ENCODE results near the gene PACC1.

The PACC1 gene

DNA sequence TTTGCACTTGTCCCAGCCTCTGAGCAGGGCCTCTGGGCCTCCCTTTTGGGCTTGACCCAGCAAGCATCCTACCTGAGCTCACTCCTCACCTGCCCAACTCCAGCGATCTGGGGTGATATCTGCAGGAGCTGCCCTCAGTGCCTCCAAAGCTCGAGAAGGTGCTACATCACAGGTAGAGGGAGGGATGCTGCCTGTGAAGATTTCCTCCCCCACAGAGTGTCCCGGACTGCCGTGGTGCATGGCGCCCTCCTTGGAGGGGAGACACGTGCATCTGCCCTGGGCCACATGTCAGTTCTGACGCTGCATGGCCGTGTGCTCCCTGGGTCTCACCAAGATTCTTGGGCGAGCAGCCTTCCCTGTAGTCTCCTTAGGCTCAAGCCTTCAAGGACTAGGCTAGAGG lies 45.7 kb upstream of the PACC1 start:
- no peak for DNase-seq (ENCODE audit: low read depth in 1 of 2, low spot score in 1 of 2)
- TF ChIP-seq GABPA (IDR thresholded peaks at IDR 0.05; ENCODE audit: low read depth) (no peak), POLR2AphosphoS5 (IDR thresholded peaks at IDR 0.05; ENCODE audit: low read depth) (no peak), SPI1 (IDR thresholded peaks at IDR 0.05; ENCODE audit: borderline replicate concordance, low read depth) (no peak)
- TF ChIP-seq, protein P1, sequence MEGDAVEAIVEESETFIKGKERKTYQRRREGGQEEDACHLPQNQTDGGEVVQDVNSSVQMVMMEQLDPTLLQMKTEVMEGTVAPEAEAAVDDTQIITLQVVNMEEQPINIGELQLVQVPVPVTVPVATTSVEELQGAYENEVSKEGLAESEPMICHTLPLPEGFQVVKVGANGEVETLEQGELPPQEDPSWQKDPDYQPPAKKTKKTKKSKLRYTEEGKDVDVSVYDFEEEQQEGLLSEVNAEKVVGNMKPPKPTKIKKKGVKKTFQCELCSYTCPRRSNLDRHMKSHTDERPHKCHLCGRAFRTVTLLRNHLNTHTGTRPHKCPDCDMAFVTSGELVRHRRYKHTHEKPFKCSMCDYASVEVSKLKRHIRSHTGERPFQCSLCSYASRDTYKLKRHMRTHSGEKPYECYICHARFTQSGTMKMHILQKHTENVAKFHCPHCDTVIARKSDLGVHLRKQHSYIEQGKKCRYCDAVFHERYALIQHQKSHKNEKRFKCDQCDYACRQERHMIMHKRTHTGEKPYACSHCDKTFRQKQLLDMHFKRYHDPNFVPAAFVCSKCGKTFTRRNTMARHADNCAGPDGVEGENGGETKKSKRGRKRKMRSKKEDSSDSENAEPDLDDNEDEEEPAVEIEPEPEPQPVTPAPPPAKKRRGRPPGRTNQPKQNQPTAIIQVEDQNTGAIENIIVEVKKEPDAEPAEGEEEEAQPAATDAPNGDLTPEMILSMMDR (IDR thresholded peaks at IDR 0.05; ENCODE audit: insufficient read depth, low read length): no peak
- TF ChIP-seq, protein P2, sequence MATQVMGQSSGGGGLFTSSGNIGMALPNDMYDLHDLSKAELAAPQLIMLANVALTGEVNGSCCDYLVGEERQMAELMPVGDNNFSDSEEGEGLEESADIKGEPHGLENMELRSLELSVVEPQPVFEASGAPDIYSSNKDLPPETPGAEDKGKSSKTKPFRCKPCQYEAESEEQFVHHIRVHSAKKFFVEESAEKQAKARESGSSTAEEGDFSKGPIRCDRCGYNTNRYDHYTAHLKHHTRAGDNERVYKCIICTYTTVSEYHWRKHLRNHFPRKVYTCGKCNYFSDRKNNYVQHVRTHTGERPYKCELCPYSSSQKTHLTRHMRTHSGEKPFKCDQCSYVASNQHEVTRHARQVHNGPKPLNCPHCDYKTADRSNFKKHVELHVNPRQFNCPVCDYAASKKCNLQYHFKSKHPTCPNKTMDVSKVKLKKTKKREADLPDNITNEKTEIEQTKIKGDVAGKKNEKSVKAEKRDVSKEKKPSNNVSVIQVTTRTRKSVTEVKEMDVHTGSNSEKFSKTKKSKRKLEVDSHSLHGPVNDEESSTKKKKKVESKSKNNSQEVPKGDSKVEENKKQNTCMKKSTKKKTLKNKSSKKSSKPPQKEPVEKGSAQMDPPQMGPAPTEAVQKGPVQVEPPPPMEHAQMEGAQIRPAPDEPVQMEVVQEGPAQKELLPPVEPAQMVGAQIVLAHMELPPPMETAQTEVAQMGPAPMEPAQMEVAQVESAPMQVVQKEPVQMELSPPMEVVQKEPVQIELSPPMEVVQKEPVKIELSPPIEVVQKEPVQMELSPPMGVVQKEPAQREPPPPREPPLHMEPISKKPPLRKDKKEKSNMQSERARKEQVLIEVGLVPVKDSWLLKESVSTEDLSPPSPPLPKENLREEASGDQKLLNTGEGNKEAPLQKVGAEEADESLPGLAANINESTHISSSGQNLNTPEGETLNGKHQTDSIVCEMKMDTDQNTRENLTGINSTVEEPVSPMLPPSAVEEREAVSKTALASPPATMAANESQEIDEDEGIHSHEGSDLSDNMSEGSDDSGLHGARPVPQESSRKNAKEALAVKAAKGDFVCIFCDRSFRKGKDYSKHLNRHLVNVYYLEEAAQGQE (IDR thresholded peaks at IDR 0.05; ENCODE audit: insufficient replicate concordance, low read depth): no peak
- Histone ChIP-seq H3K27me3 (ENCODE audit: insufficient read depth, poor library complexity, severe bottlenecking) (no peaks in the 10 kb centered on the region), H3K4me3 (replicated peaks; ENCODE audit: insufficient read depth, low read length) (no peak overlapping the region), H3K27ac (replicated peaks) (no peak overlapping the region)

DNA sequence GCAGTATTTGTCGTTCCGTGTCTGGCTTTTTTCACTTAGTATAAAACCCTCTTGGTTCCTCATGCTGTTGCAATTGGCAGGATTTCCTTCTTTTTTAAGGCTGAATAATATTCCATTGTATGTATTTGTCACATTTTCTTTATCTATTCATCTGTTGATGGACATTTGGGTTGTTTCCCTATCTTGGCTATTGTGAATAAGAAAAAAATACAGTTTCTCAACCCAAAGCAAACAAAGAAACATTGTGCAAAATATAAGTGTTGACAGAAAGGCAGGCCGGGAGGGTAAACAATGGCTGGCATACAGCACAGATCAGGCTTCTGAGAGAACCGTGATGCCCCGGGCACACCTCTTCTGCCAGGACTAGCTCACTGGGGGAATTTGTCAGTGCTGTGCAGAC lies 45.0 kb upstream of the PACC1 start:
- H3K4me3 ChIP-seq (replicated peaks; ENCODE audit: insufficient read depth, low read length): no peak overlapping the region
- no peaks in the 10 kb centered on the region for H3K27me3 ChIP-seq (ENCODE audit: insufficient read depth, poor library complexity, severe bottlenecking)
- no peak overlapping the region for H3K27ac ChIP-seq (replicated peaks)
- TF ChIP-seq SPI1 (IDR thresholded peaks at IDR 0.05; ENCODE audit: borderline replicate concordance, low read depth): no peak
- TF ChIP-seq GABPA (IDR thresholded peaks at IDR 0.05; ENCODE audit: low read depth): no peak
- no peak for TF ChIP-seq POLR2AphosphoS5 (IDR thresholded peaks at IDR 0.05; ENCODE audit: low read depth)
- TF ChIP-seq, protein P2 (IDR thresholded peaks at IDR 0.05; ENCODE audit: insufficient replicate concordance, low read depth): no peak
- TF ChIP-seq, protein P1 (IDR thresholded peaks at IDR 0.05; ENCODE audit: insufficient read depth, low read length): no peak
- DNase-seq (ENCODE audit: low read depth in 1 of 2, low spot score in 1 of 2): no peak

DNA sequence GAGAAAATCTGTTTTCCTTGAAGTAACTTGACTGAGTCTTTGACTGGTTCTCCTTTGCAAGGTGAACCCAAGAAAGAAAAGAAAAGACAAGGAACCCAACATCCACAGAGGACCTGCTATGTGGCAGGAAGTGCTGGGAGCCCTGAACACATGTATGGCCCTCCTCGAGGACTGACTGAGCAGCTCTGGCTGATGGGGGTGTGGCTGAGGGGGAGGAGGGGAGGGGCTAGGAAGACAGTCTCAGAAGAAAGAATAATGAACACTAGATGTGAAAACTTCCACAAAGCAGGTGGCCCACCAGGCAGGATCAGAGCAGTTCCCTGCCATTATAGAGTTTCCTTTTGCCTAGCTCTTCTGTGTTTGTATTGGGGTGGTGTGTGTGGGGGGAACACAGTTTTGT lies 44.1 kb upstream of the PACC1 start:
- TF ChIP-seq, protein P2 (IDR thresholded peaks at IDR 0.05; ENCODE audit: insufficient replicate concordance, low read depth): no peak
- TF ChIP-seq, protein P1 (IDR thresholded peaks at IDR 0.05; ENCODE audit: insufficient read depth, low read length): no peak
- TF ChIP-seq GABPA (IDR thresholded peaks at IDR 0.05; ENCODE audit: low read depth): no peak
- TF ChIP-seq SPI1 (IDR thresholded peaks at IDR 0.05; ENCODE audit: borderline replicate concordance, low read depth): no peak
- TF ChIP-seq POLR2AphosphoS5 (IDR thresholded peaks at IDR 0.05; ENCODE audit: low read depth): no peak
- Histone ChIP-seq H3K27ac (replicated peaks) (no peak overlapping the region), H3K27me3 (ENCODE audit: insufficient read depth, poor library complexity, severe bottlenecking) (no peaks in the 10 kb centered on the region), H3K4me3 (replicated peaks; ENCODE audit: insufficient read depth, low read length) (no peak overlapping the region)
- no peak for DNase-seq (ENCODE audit: low read depth in 1 of 2, low spot score in 1 of 2)
